GM12891 (cell line): Measurements from ENCODE around the gene OSM.
A peak's percentile ranks its signal among the peaks of the same experiment; 100 is the strongest.

Experiments
- DNase-seq: peaks from one replicate; pipeline ENCODE4 v3.0.0; 2011; ENCODE audit warnings: low spot score; ENCODE audit not compliant: insufficient read length
- FAIRE-seq: peaks from 2 replicates; lab custom pipeline; 2011; peaks lifted over from hg19 to GRCh38; lab: Jason Lieb, UNC
- PAX5 ChIP-seq: IDR thresholded peaks from 2 replicates; pipeline ENCODE4 v1.6.1; 2011; ENCODE audit warnings: low read length, moderate library complexity, mild to moderate bottlenecking; ENCODE audit not compliant: insufficient read depth, severe bottlenecking
- POLR2A ChIP-seq: IDR thresholded peaks from 2 replicates; pipeline ENCODE4 v1.6.1; 2011; ENCODE audit warnings: low read depth, low read length, control low read depth
- POLR2AphosphoS5 ChIP-seq: IDR thresholded peaks from 2 replicates; pipeline ENCODE4 v1.6.1; 2011; ENCODE audit warnings: low read depth, low read length, control low read depth
- POU2F2 ChIP-seq: IDR thresholded peaks from 2 replicates; pipeline ENCODE4 v1.6.1; 2011; ENCODE audit warnings: low read depth, mild to moderate bottlenecking, control low read depth, low read length, moderate library complexity
- SPI1 ChIP-seq: IDR thresholded peaks from 2 replicates; pipeline ENCODE4 v1.6.1; 2011; ENCODE audit warnings: low read depth, low read length, control low read depth
- TAF1 ChIP-seq: IDR thresholded peaks from 2 replicates; pipeline ENCODE4 v1.6.1; 2011; ENCODE audit warnings: low read depth, low read length, control low read depth

Gene OSM

GRCh38 chr22:30265131-30265720, 1.4 kb downstream of the OSM start:
- no peak for FAIRE-seq
- no peak for DNase-seq
- TF ChIP-seq POU2F2 (no peak), POLR2A (no peak), POLR2AphosphoS5 (no peak), TAF1 (no peak), SPI1 (no peak), PAX5 (no peak)

- DNase-seq (no peak), FAIRE-seq (no peak)
- TF ChIP-seq POLR2A (no peak), POLR2AphosphoS5 (no peak), SPI1 (no peak), POU2F2 (no peak), PAX5 (no peak), TAF1 (no peak)
Measured at GRCh38 chr22:30263883-30264282, 2.8 kb downstream of the OSM start.

GRCh38 chr22:30262917-30263741, 3.5 kb downstream of the OSM start:
- FAIRE-seq (peak; percentile 89), DNase-seq (peak; percentile 70)
- TF ChIP-seq PAX5: no peak
- no peak for TF ChIP-seq POU2F2
- TF ChIP-seq SPI1: no peak
- TF ChIP-seq TAF1: no peak
- no peak for TF ChIP-seq POLR2A
- no peak for TF ChIP-seq POLR2AphosphoS5

- DNase-seq (no peak), FAIRE-seq (peak; percentile 35)
- TF ChIP-seq SPI1 (no peak), PAX5 (no peak), POLR2AphosphoS5 (no peak), POU2F2 (no peak), TAF1 (no peak), POLR2A (no peak)
Measured at GRCh38 chr22:30262112-30262511, 4.5 kb downstream of the OSM start.

GRCh38 chr22:30261134-30261533, 5.5 kb downstream of the OSM start:
- FAIRE-seq (no peak), DNase-seq (no peak)
- TF ChIP-seq POLR2AphosphoS5 (no peak), PAX5 (no peak), TAF1 (no peak), SPI1 (no peak), POU2F2 (no peak), POLR2A (no peak)

- no peak for DNase-seq
Measured at GRCh38 chr22:30260682-30261081, 6.0 kb downstream of the OSM start.

GRCh38 chr22:30260276-30260675, 6.4 kb downstream of the OSM start:
- no peak for FAIRE-seq
- DNase-seq: no peak
- no peak for TF ChIP-seq POLR2AphosphoS5
- TF ChIP-seq POLR2A: no peak
- no peak for TF ChIP-seq PAX5

More at GRCh38 chr22:30260682-30261081, 6.0 kb downstream of the OSM start:
- FAIRE-seq: no peak
- TF ChIP-seq POU2F2: no peak
- no peak for TF ChIP-seq SPI1
- TF ChIP-seq POLR2A: no peak

GRCh38 chr22:30254314-30254713, 12.3 kb downstream of the OSM start:
- no peak for FAIRE-seq
- DNase-seq: no peak
- TF ChIP-seq PAX5: no peak
- TF ChIP-seq TAF1: no peak
- no peak for TF ChIP-seq SPI1
- no peak for TF ChIP-seq POU2F2
- no peak for TF ChIP-seq POLR2AphosphoS5
- TF ChIP-seq POLR2A: no peak

- DNase-seq (no peak), FAIRE-seq (no peak)
- no peak for TF ChIP-seq POLR2AphosphoS5
- TF ChIP-seq SPI1: no peak
- TF ChIP-seq POLR2A: no peak
- no peak for TF ChIP-seq TAF1
- TF ChIP-seq PAX5: no peak
- no peak for TF ChIP-seq POU2F2
Measured at GRCh38 chr22:30253205-30253852, 13.3 kb downstream of the OSM start.
